Adipose tissue (tissue), 3 donors: ENCODE measurements around the gene HM13. TPM values are rescaled to one million over a fixed set of nuclear protein-coding genes. Genes with fewer than 3 reads are reported as not detected.

Experiments used
- H3K27ac ChIP-seq: one replicate; pipeline ENCODE4 v1.5.1; 2013; ENCODE audit warnings: low read depth, low read length
- WGBS, 3 donors: extraction: QIAGEN DNeasy Blood & Tissue Kit; methylation state at CpG; one replicate each; pipeline ENCODE4 v1.1.7; 2013; 5-methylcytosine and 5-hydroxymethylcytosine counted together
- polyA plus RNA-seq, 3 donors: library from polyadenylated mRNA; stranded (reverse); fragments of 200-250 nt; gene quantifications; one replicate each; pipeline ENCODE4 v1.2.3, GENCODE V29; 2013
- donor health status: healthy with polysubstance abuse.
- donor health status: Bipolar disorder and iron deficiency.
- donor health status: healthy.

Gene HM13
- polyA plus RNA-seq, 3 donors, result 69.4 to 265 (median 105) TPM

DNA sequence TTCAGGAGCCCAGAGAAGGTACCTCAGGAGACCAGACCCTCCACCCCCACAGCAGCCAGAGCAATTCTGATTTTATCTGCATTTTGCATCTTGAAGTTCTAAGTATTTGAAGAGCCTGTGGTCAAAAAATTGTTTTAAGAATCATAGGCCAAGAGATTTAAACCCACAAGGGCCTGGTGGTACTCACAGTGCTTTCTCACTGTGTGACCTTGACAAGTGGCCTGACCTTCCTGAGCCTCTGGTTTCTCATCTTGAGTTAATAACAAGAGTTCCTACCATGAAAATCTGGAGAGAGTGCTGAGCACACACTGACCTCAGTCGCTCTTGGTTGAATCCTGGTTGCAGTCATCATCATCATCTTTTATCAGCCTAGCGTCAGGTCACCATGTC lies 45.5 kb downstream of the HM13 start:
- WGBS, 3 donors, result 70 to 95% (median 94%) methylated on average over 2 of the region's 2 CpGs

DNA sequence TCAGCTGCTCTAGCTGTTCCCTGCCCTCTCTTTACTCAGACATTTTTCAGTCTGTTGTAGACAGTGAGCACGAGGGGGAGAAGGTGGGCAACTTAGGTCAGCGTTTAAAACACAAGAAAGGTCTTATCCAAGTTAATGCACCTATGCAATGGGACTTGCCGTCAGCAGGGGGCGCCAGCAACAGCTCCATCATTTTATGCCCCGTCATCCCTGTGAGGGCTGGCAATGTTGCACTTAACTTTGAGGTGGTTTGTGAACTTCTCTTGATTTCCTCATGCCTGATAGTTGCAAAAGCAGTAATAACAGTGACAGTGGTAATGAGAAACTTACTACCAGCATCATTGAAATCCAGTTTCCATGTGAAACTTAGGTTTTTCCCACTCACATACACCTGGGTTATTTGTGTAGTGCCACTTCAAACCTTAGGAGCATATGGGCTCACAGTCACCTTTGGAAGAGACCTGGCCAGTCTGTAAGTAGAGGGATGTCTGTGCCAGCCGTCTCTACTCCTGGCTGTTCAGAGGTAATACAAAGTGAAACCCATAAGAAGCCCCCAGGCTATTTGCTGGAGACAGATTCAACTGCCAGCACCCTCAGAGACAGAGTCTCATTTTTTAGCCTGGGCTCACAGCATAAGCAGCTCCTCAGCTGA lies 46.0 kb downstream of the HM13 start:
- WGBS, 3 donors, result 19 to 22% (median 20%) methylated on average over 6 of the region's 6 CpGs
- H3K27ac ChIP-seq, result no peak overlapping the region

More for the DNA sequence above, 45.5 kb downstream of the HM13 start:
- H3K27ac ChIP-seq, result no peak overlapping the region

DNA sequence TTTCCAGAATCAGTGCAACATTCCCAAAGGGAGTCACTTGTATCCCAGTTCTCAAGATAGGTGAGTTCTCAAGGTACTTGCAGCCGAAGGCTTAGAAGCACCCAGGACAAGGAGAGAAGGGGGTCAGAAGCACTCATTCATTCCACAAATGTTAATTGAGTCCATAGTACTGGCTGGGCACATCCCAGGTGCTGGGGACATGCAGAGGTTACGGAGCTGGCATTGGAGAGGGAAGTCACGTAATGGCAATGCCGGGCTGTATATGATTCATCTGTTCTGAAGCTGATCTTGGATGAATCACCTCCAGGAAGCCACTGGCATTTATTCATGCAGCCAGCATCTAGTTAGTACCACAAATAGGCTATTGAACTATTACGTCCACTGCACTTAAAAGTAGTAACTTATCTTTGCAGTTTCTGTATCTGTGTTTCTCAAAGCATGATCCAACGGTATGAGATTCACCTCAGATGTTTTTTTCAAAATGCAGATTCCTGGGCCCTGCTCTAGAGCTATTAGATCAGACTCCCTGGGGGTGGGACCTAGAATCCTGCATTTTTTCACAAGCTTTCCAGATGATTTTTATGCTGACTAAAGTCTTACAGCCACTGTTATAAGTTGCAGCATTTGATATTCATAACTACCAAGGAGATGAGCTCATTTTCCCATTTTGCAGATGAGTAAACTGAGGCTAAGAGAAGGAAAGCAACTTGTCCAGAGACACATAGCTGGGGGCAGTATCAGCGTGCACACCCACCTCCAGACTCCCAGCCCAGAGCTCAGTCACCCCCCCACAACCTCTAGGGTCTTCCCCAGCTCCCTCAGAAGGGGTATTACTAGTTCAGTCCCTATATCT lies 46.7 kb downstream of the HM13 start:
- H3K27ac ChIP-seq, result no peak overlapping the region
- WGBS, 3 donors, result 70 to 86% (median 73%) methylated on average over 7 of the region's 7 CpGs

DNA sequence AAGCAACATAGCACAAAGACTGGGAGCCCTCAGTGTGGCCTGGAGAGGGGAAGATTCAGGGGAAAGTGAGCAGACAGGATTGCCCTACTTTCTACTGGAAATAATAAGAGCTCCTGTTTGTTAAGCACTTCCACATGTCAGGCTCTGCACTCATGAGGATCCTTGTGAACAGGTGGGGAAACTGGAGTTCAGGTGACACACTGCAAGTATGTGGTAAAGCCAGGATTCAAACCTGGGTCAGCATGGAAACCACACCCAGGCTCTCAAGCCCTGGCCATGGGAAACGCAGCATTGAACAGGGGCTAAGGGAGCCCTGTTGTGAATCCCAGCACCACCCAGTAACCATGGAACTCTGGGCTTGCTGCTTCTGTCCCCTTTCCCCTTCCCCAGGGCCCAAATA lies 48.0 kb downstream of the HM13 start:
- H3K27ac ChIP-seq, result no peak overlapping the region

DNA sequence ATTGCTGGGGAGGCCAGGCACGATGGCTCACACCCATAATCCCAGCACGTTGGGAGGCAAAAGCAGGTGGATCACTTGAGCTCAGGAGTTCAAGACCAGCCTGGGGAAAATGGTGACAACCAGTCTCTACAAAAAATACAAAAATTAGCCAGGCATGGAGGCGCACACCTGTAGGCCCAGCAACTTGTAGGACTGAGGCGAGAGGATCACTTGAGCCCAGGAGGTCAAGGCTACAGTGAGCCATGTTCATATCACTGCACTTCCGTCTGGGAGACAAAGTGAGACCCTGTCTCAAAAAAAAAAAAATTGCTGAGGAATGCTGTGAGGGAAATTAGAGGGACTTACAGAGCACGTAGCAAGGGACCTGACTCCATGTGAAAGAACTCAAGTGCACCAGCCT lies 50.0 kb downstream of the HM13 start:
- WGBS, 3 donors, result 91 to 92% (median 91%) methylated on average over 6 of the region's 6 CpGs
- no peak overlapping the region for H3K27ac ChIP-seq

More for the DNA sequence above, 48.0 kb downstream of the HM13 start:
- WGBS, 3 donors, result 63 to 68% (median 67%) methylated on average over 1 of the region's 1 CpG

DNA sequence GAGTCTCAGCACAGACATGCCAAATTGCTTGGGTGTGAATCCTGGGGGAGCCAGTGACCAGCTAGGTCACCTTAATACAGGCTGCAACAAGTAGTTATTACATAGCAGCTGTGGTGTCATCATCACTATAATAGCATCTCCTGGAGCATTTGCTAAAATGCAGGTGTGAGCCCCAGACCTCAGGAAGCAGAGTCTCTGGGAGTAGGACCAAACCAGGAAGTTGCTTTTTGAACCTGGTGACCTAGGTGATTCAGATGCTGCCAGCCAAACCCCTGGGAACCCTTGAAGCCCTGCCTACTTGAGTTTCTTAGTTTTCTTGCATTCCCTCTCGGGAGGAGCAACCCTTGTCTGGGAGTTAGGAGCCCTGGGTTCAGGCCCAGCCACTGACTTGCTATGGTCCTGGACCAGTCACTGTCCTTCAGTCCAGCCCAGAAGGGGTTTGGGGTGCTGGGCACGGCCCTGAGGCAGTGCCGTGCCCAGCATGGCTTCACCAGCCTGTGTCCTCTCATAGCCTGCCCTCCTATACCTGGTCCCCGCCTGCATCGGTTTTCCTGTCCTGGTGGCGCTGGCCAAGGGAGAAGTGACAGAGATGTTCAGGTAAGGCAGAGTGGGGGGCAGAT lies 51.6 kb downstream of the HM13 start:
- WGBS, 3 donors, result 88 to 94% (median 92%) methylated on average over 6 of the region's 6 CpGs

DNA sequence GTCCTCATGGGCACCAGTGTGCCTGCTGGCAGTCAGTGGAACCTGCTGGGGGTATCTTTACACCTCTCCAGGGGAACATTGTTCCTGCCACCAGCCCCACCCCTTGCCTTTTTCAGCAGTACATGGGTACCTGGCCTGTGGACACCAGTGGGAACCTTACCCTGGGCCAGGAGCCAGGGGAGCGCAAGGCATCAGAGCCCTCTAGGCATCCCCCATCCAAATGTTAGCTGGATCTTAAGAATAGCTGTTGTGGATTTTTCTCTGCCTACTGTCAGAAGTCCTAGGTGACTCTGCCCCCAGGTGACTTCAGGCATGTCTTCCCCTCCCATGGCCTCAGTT lies 52.0 kb downstream of the HM13 start:
- no peak overlapping the region for H3K27ac ChIP-seq
- WGBS, 3 donors, result 93 to 100% (median 100%) methylated on average over 1 of the region's 1 CpG

More for the DNA sequence above, 51.6 kb downstream of the HM13 start:
- no peak overlapping the region for H3K27ac ChIP-seq

DNA sequence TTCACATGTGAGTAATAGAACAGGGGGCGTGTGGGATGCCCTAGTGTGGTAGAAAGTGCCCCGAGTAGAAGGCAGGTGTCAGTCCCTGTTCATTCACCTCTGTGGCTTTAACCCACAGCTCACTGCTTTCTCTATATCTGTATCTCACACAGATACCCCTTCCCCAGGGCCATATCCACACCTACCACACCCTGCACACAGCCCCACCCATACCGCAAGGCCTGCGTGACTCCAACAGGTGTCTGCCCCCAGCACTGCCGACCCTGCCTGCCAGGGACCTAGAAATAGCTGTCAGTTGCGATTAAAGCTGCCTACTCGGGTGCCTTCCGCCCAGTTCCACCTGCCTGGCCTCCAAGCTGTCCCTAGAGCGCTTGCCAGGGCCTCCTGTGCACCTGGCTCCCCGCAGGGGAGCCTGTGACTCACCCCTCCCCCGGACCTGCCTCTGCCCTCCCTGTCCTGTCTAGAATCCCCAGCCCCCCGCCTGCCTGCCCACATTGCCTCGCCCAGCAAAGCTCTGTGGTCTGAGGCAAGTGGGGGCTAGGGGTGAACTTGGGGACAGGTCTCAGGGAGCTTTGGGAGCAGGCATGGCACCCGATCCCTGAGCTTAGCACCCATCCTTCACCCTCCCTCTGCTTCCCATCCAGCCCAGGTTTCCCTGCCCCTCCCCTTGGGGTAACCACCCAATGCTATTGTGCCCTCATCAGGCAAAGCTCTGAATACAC lies 52.6 kb downstream of the HM13 start:
- H3K27ac ChIP-seq, result no peak overlapping the region
- 55 to 78% (median 76%) methylated on average over 14 of the region's 14 CpGs for WGBS, 3 donors

DNA sequence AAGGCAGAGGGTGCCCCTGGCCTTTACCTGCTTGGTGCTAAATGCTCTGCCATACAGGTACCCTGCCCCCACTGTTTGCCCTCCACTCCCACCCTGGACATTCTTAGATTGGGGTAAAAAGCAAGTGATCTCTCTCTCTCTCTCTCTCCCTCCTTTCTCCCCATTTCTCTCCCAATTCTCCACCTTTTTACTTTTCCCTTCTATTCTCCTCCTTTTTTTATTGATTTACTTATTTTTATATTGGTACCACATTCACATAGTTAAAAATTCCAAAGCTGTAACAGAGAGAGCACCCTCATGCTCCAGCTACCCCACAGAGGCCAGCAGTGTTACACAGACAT lies 53.1 kb downstream of the HM13 start:
- H3K27ac ChIP-seq, result no peak overlapping the region

DNA sequence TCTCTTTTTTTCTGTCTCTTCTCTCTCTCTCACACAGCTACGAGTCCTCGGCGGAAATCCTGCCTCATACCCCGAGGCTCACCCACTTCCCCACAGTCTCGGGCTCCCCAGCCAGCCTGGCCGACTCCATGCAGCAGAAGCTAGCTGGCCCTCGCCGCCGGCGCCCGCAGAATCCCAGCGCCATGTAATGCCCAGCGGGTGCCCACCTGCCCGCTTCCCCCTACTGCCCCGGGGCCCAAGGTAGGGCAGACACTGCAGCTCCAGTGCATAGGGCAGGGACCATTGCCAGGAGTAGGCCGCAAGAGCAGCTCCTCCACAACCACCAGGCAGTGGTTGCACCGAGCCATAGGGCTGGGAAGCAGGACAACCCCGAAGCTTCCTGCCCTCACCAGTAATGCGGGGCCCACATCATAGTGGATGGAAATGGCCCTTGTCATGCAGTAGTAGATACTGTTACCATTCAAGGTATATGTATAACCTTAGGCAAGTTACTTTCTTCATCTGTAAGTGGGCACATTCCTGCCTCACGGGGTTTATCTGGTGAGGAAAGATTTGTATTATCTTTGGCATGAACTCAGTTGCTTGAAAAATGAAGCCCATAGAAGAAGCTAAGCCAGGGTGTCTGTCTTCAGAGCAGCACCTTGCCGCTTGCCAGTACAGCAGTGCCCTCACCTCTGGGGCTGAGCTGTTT lies 53.9 kb downstream of the HM13 start:
- H3K27ac ChIP-seq, result no peak overlapping the region
- 69 to 76% (median 72%) methylated on average over 21 of the region's 21 CpGs for WGBS, 3 donors

DNA sequence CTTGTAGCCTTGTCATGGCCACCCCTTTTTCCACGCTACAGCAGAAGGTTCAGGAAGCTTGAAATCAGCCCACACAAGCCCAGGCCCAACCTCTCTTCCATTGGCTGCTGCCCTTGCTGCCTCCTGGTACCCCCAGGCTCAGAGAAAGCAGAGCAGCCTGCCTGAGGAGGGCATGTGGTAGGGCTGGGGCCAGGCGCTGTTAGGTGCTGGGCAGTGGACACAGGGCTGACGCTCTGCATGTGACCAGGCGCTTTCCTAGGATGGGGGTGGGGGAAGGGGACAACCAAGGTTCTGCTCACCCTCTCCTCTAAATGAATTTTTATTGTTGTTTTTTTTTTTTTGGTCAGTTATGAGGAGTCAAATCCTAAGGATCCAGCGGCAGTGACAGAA lies 54.5 kb downstream of the HM13 start:
- WGBS, 3 donors, result 80 to 89% (median 87%) methylated on average over 5 of the region's 5 CpGs
- no peak overlapping the region for H3K27ac ChIP-seq

DNA sequence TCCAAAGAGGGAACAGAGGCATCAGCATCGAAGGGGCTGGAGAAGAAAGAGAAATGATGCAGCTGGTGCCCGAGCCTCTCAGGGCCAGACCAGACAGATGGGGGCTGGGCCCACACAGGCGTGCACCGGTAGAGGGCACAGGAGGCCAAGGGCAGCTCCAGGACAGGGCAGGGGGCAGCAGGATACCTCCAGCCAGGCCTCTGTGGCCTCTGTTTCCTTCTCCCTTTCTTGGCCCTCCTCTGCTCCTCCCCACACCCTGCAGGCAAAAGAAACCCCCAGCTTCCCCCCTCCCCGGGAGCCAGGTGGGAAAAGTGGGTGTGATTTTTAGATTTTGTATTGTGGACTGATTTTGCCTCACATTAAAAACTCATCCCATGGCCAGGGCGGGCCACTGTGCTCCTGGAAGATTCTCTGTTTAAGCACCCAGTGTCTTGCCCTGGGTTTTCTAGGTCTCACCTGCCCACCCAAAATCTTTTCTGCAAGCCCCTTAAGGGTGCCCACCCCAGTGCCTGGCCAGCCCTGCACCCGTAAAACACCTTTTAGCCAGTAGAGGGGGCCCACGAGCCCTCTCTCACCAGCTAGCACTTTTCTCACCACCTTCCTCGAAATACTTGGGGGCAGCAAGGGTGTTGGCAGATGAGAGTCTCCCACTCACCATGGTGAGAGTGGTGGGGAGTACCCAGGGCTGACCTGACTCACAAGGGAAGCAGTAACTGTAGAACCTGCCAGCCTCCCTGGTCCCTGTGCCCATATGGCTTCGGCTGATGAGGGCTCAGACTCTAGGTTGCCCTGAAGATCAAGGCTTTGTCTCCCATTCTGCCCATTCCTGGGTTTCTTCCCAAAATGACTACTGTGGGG lies 55.1 kb downstream of the HM13 start:
- WGBS, 3 donors, result 29 to 35% (median 30%) methylated on average over 10 of the region's 10 CpGs
- no peak overlapping the region for H3K27ac ChIP-seq

DNA sequence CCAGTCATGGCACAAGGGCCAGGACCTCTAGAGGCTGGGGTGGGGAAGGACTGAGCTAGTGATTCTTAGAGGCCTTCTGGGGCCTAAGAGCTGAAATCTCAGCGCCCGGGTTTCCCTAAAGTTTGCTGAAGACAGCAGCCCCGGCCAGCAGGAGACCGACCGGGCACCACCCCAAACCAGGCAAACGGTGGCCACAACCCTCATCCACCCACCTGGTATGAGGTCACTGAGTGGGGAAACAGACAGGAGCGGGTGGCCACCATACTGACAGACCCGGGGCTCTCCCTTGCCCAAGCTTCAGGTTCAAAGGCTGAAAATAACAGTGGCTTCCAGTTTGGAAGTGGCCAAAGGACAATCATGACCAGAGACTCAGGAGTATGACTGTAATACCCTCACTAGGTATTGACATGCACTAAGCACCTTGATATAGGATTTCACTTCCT lies 55.8 kb downstream of the HM13 start:
- WGBS, 3 donors, result 65 to 87% (median 75%) methylated on average over 8 of the region's 8 CpGs
- no peak overlapping the region for H3K27ac ChIP-seq

DNA sequence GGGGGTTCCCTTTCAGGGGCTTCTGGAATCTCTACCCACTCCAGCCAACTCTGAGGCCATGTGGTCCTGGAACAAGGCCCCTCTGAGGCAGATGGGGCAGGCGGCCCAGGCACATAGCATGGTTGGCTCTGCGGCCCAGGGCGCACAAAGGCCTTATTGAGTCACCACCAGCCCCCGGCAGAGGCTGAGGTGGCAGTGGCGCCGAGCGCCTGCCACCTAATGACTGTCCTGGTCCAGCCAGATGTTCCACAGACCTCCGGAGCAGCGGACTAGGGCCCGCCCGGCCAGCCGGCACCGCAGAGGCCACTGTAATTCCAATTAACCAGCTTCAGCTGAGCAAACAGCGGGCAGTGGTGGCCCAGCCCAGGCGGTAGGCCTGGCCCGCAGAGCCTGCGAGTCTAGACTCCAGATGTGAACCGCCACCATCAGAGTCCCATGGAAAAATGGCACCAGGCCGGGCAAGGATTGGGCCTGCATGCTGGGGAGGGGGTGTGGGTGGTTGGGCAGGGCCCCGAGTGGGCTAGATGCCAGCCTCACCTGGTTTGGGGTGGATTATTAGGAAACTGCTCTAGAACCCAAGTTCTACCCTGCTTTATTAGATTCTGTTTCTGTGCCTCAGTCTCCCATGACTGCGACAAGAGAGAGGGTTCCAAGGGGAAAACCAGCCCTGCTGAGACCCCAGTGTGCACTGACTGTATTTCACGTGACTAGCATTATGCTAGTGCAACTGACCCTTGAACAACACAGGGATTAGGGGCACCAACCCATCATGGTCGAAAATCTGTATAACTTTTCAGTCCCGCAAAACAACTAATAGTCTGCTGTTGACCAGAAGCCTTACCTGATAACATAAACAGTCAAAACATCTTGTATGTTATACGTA lies 56.7 kb downstream of the HM13 start:
- 81 to 89% (median 84%) methylated on average over 25 of the region's 25 CpGs for WGBS, 3 donors

DNA sequence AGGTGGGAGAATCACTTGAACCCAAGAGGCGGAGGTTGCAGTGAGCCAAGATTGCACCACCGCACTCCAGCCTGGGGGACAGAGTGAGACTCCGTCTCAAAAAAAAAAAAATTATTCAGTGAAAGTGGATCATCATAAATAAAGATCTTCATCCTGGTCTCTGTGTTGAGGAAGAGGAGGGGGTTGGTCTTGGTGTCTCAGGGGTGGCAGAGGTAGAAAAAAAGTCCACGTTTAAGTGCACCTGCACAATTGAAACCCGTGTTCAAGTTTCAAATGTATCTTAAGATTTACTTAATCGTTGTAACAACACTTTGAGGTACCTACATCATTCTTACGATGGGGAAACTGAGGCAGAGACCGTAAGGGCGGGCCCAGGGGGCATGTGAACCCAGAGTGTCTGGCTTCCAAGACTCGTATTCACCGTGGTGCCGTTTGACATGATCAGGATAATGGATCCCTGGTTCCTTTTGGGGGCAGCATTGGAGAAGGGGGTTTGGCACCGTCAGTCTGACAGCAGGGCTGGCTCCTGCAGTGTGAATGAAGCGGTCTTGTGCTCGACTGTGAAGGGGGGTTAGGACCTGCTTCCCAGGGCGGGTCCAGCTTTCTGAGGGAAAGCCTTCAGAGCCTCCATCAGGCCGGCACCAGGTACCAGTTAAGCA lies 57.9 kb downstream of the HM13 start:
- peak overlapping the region; percentile 95 for H3K27ac ChIP-seq
- 23 to 27% (median 25%) methylated on average over 17 of the region's 17 CpGs for WGBS, 3 donors

More for the DNA sequence above, 56.7 kb downstream of the HM13 start:
- H3K27ac ChIP-seq, result no peak overlapping the region
